GM12878 (cell line): Measurements from ENCODE around the gene HOXB6. TPM values are rescaled to one million over a fixed set of nuclear protein-coding genes. Genes with fewer than 3 reads are reported as not detected.

ENCODE experiments used
- ATAC-seq: fragments of 200-7000 bp; cut with Tn5 transposase; 3 replicates; pipeline ENCODE4 v1.9.1; 2020; ENCODE audit warnings: mild to moderate bottlenecking, moderate library complexity
- BruUV-seq: library from RNA; stranded (reverse); fragments of 400-500 nt; replicated peaks from 2 replicates; lab custom pipeline; 2021; lab: Mats Ljungman, UMichigan
- CTCF ChIA-PET: fragments of 300-600 bp; sonication (Branson Sonifier 250); formaldehyde crosslinking; extraction: SDS; loops from one replicate; lab custom pipeline; 2021; ENCODE audit warnings: inconsistent platforms; lab: Yijun Ruan, JAX
- POLR2A ChIA-PET: fragments of 350-600 bp; formaldehyde crosslinking; extraction: SDS; loops from one replicate; lab custom pipeline; 2021; ENCODE audit warnings: inconsistent platforms; lab: Charles Lee
- RAD21 ChIA-PET: fragments of 300-600 bp; sonication (Branson Sonifier 250); formaldehyde crosslinking; loops from one replicate; lab custom pipeline; 2023; ENCODE audit warnings: antibody characterized with exemption; ENCODE audit not compliant: unreplicated experiment; lab: Charles Lee
- SMC1A ChIA-PET: fragments of 300-600 bp; sonication (Branson Sonifier 250); formaldehyde crosslinking; loops from one replicate; lab custom pipeline; 2023; ENCODE audit not compliant: unreplicated experiment, uncharacterized antibody; lab: Charles Lee
- DNase-seq: peaks from one replicate; pipeline ENCODE4 v3.0.0-alpha.2; 2011; ENCODE audit warnings: low read depth, low spot score
- FAIRE-seq: peaks from 3 replicates; lab custom pipeline; 2011; peaks lifted over from hg19 to GRCh38; lab: Jason Lieb, UNC
- H2AFZ ChIP-seq: 2 replicates; pipeline ENCODE4 v1.6.0; 2011; ENCODE audit warnings: low read depth, low read length, control low read depth; ENCODE audit not compliant: control insufficient read depth
- H3K27ac ChIP-seq: 2 replicates; pipeline ENCODE4 v1.5.1; 2011; ENCODE audit warnings: control low read depth; ENCODE audit not compliant: control insufficient read depth, insufficient read depth
- H3K27me3 ChIP-seq, 2 experiments: replicated peaks in 1 of 2; 2 replicates each; pipeline versions ENCODE4 v1.6.0 to v1.6.1; 2011; ENCODE audit warnings: low read length in 1 of 2; ENCODE audit not compliant: control insufficient read depth in 2 of 2, insufficient read depth in 2 of 2
- H3K36me3 ChIP-seq, 2 experiments: 2 replicates each; pipeline ENCODE4 v1.5.1; 2011; ENCODE audit warnings: low read length in 1 of 2; ENCODE audit not compliant: control insufficient read depth in 2 of 2, insufficient read depth in 2 of 2
- H3K4me1 ChIP-seq: 2 replicates; pipeline ENCODE4 v1.6.1; 2011; ENCODE audit warnings: mild to moderate bottlenecking, low read length, moderate library complexity, mixed read lengths; ENCODE audit not compliant: control insufficient read depth, insufficient read depth
- H3K4me2 ChIP-seq: 2 replicates; pipeline ENCODE4 v1.6.0; 2011; ENCODE audit warnings: control low read depth; ENCODE audit not compliant: control insufficient read depth, insufficient read depth
- H3K4me3 ChIP-seq: fragments of 200-600 bp; sonication (generic); 2 replicates; pipeline ENCODE4 v1.5.1; 2016
- H3K79me2 ChIP-seq: 2 replicates; pipeline ENCODE4 v1.6.0; 2011; ENCODE audit warnings: low read length; ENCODE audit not compliant: control insufficient read depth, insufficient read depth
- H3K9ac ChIP-seq: 2 replicates; pipeline ENCODE4 v1.8.0; 2011; ENCODE audit warnings: low read length, control low read depth, mixed read lengths; ENCODE audit not compliant: control insufficient read depth, insufficient read depth
- H3K9me3 ChIP-seq: replicated peaks from 3 replicates; pipeline ENCODE4 v1.5.1; 2011; ENCODE audit warnings: mild to moderate bottlenecking, low read length; ENCODE audit not compliant: control insufficient read depth, insufficient read depth
- H4K20me1 ChIP-seq: 2 replicates; pipeline ENCODE4 v1.6.0; 2011; ENCODE audit not compliant: control insufficient read depth, insufficient read depth
- CBX5 ChIP-seq: sonication (generic); IDR thresholded peaks from 2 replicates; pipeline ENCODE4 v1.6.1; 2016; ENCODE audit warnings: low read depth, moderate library complexity, mild to moderate bottlenecking, inconsistent platforms
- CHD2 ChIP-seq: IDR thresholded peaks from 2 replicates; pipeline ENCODE4 v1.6.1; 2011; ENCODE audit warnings: low read depth, low read length, improper control_type of control experiment, borderline replicate concordance
- CREM ChIP-seq: IDR thresholded peaks from 2 replicates; pipeline ENCODE4 v1.6.1; 2014; ENCODE audit warnings: antibody characterized with exemption, low read depth
- EZH2 ChIP-seq: IDR thresholded peaks from 2 replicates; pipeline ENCODE4 v1.6.1; 2012; ENCODE audit warnings: low read depth, mild to moderate bottlenecking, control low read depth, inconsistent platforms, low read length, borderline replicate concordance; ENCODE audit not compliant: control insufficient read depth
- MTA3 ChIP-seq: IDR thresholded peaks from 2 replicates; pipeline ENCODE4 v1.6.1; 2012; ENCODE audit warnings: low read length, inconsistent platforms, borderline replicate concordance
- NFYB ChIP-seq: IDR thresholded peaks from 2 replicates; pipeline ENCODE4 v1.6.1; 2011; ENCODE audit warnings: low read depth, mild to moderate bottlenecking, low read length, improper control_type of control experiment, moderate library complexity; ENCODE audit not compliant: insufficient read depth
- NRF1 ChIP-seq: conservative IDR thresholded peaks from 2 replicates; pipeline ENCODE4 v1.6.1; 2011; ENCODE audit warnings: mild to moderate bottlenecking, low read depth, low read length, improper control_type of control experiment
- PAX5 ChIP-seq: IDR thresholded peaks from 2 replicates; pipeline ENCODE4 v1.6.1; 2011; ENCODE audit warnings: low read depth, low read length, borderline replicate concordance
- POLR2A ChIP-seq: IDR thresholded peaks from 2 replicates; pipeline ENCODE4 v1.6.1; 2011; ENCODE audit warnings: low read depth, mild to moderate bottlenecking, low read length
- RBBP5 ChIP-seq: fragments of 200-600 bp; sonication (generic); conservative IDR thresholded peaks from 2 replicates; pipeline ENCODE4 v1.6.1; 2016
- SRF ChIP-seq, 2 experiments: IDR thresholded peaks; 2 replicates each; pipeline ENCODE4 v1.6.1; 2011; ENCODE audit warnings: low read depth in 2 of 2, low read length in 2 of 2, mild to moderate bottlenecking in 1 of 2, moderate library complexity in 1 of 2
- STAT3 ChIP-seq: IDR thresholded peaks from 2 replicates; pipeline ENCODE4 v1.6.1; 2011; ENCODE audit warnings: low read depth, low read length, improper control_type of control experiment
- SUZ12 ChIP-seq: fragments of 200-600 bp; sonication (generic); IDR thresholded peaks from one replicate; pipeline ENCODE4 v1.6.1; 2018; ENCODE audit warnings: antibody characterized with exemption, mild to moderate bottlenecking; ENCODE audit not compliant: unreplicated experiment
- TCF3 ChIP-seq: IDR thresholded peaks from 2 replicates; pipeline ENCODE4 v1.6.1; 2012; ENCODE audit warnings: low read depth, mild to moderate bottlenecking, low read length, borderline replicate concordance; ENCODE audit not compliant: insufficient read depth
- WGBS: methylation state at CpG from one replicate; pipeline ENCODE4 v1.1.6; 2016; ENCODE audit warnings: low lambda C conversion rate; ENCODE audit not compliant: insufficient replicate concordance, insufficient coverage; ENCODE audit errors: missing lambda C conversion rate; 5-methylcytosine and 5-hydroxymethylcytosine counted together
- in situ Hi-C: fragments of 300-500 bp; cut with MboI; formaldehyde crosslinking; loops from 9 replicates; pipeline ENCODE4 v1.14.3; 2018; ENCODE audit warnings: mixed read lengths
- intact Hi-C: fragments of 100-400 bp; cut with micrococcal nuclease; formaldehyde crosslinking; loops from one replicate; pipeline ENCODE4 v1.14.2; 2022; ENCODE audit not compliant: unreplicated experiment
- polyA plus RNA-seq, 11 experiments: library from polyadenylated mRNA; depleted of rRNA in 4 of 11; unstranded in 6 of 11; stranded (reverse) in 5 of 11; fragments of >200 nt; fragmentation: Nextera tagmentation in 4 of 11; fragmentation: Illumina TruSeq in 1 of 11; extraction: Ambion mirVana in 4 of 11; extraction: Trizol in 1 of 11; gene quantifications; 1 replicate in 1 of 11; 2 replicates in 10 of 11; pipeline versions ENCODE4 v1.2.1 to v1.2.3, GENCODE V29; 2011 to 2016; ENCODE audit warnings: inconsistent platforms in 2 of 11, missing spikeins in 2 of 11, low read depth in 1 of 11
- total RNA-seq, 4 experiments: library from RNA; depleted of rRNA in 3 of 4; stranded (reverse); fragments of >200 nt in 3 of 4; fragmentation: Illumina TruSeq in 1 of 4; extraction: Trizol in 1 of 4; gene quantifications; 2 replicates each; pipeline versions ENCODE4 v1.2.1 to v1.2.3, GENCODE V29; 2013 to 2021
- TF ChIP-seq, protein P1 (sequence below): IDR thresholded peaks from 2 replicates; pipeline ENCODE4 v1.6.1; 2012; ENCODE audit warnings: low read depth, low read length, improper control_type of control experiment
- TF ChIP-seq, protein P2 (sequence below): fragments of 450-650 bp; IDR thresholded peaks from 2 replicates; pipeline ENCODE4 v1.6.1; 2017; ENCODE audit warnings: borderline replicate concordance
- TF ChIP-seq, protein P3 (sequence below): fragments of 450-650 bp; IDR thresholded peaks from 2 replicates; pipeline ENCODE4 v1.6.1; 2017; ENCODE audit warnings: mild to moderate bottlenecking, moderate library complexity
- TF ChIP-seq, protein P4 (sequence below): fragments of 450-650 bp; IDR thresholded peaks from 2 replicates; pipeline ENCODE4 v1.6.1; 2016; ENCODE audit warnings: mild to moderate bottlenecking

The HOXB6 gene
- total and polyA plus RNA-seq, 10 of the 15 experiments (the other 5 are each of a cell fraction or from before 2014, with no cell fraction given), result 0.04 to 0.51 (median 0.09) TPM; not detected in 2

DNA sequence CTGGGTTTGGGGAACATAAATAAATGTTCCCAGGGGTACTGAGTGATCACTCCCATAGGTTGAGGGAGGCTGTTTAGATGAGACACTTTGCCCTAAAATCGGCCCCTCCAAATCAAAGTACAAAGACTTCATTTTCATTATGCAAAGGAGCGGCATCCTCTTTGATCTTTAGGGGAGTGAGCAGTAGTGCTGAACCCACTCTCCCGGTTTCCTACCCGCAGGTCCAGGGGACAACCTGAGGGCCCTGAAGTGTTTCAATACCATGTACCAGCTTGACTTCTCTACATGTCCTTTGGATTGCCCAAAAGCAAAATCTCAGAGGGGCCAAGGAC lies 3.6 kb downstream of the HOXB6 start:
- intact Hi-C loops, result no loop called here
- Histone ChIP-seq H3K79me2 (no peaks in the 10 kb centered on the region), H3K27me3 (peaks cover 17 to 45% of the 10 kb centered on the region in 2 experiments), H3K36me3 (no peaks in the 10 kb centered on the region), H3K27ac (no peak overlapping the region), H3K9me3 (no peaks in the 10 kb centered on the region), H3K4me2 (no peak overlapping the region), H3K4me3 (no peak overlapping the region), H3K4me1 (peaks cover 10% of the 10 kb centered on the region), H4K20me1 (no peaks in the 10 kb centered on the region), H3K9ac (no peak overlapping the region), H2AFZ (no peak overlapping the region)
- ChIA-PET SMC1A (interaction anchor here (0.9 to 2.3 kb wide), 5 partner anchors 9 to 343 kb away, joined by 3 to 8 read pairs (median 5); partner anchors contain the start of gene HOXB8), POLR2A (interaction anchor here (0.6 to 1.7 kb wide), 3 partner anchors 17 to 487 kb away, joined by 3 to 11 read pairs (median 3); no protein-coding TSS in a partner anchor), RAD21 (interaction anchor here (0.6 to 2.1 kb wide), 10 partner anchors 8 to 576 kb away, joined by 3 to 8 read pairs (median 3); partner anchors contain the start of genes HOXB5 and HOXB9), CTCF (interaction anchor here (0.6 to 1.9 kb wide), 14 partner anchors 9 to 583 kb away, joined by 3 to 7 read pairs (median 4); partner anchors contain the start of gene HOXB7)
- ATAC-seq, result no peak
- WGBS, result 56% methylated on average over 4 of the region's 4 CpGs
- BruUV-seq, result no TSS peak
- in situ Hi-C loops, result no loop called here
- DNase-seq, result no peak
- no peak for FAIRE-seq
- TF ChIP-seq, protein P1, sequence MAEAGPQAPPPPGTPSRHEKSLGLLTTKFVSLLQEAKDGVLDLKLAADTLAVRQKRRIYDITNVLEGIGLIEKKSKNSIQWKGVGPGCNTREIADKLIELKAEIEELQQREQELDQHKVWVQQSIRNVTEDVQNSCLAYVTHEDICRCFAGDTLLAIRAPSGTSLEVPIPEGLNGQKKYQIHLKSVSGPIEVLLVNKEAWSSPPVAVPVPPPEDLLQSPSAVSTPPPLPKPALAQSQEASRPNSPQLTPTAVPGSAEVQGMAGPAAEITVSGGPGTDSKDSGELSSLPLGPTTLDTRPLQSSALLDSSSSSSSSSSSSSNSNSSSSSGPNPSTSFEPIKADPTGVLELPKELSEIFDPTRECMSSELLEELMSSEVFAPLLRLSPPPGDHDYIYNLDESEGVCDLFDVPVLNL, result no peak
- TF ChIP-seq PAX5, result no peak
- TF ChIP-seq, protein P2, sequence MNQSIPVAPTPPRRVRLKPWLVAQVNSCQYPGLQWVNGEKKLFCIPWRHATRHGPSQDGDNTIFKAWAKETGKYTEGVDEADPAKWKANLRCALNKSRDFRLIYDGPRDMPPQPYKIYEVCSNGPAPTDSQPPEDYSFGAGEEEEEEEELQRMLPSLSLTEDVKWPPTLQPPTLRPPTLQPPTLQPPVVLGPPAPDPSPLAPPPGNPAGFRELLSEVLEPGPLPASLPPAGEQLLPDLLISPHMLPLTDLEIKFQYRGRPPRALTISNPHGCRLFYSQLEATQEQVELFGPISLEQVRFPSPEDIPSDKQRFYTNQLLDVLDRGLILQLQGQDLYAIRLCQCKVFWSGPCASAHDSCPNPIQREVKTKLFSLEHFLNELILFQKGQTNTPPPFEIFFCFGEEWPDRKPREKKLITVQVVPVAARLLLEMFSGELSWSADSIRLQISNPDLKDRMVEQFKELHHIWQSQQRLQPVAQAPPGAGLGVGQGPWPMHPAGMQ, result no peak
- no peak for TF ChIP-seq NFYB
- no peak for TF ChIP-seq CREM
- no peak for TF ChIP-seq TCF3
- no peak for TF ChIP-seq RBBP5
- no peak for TF ChIP-seq STAT3
- TF ChIP-seq EZH2, result no peak
- TF ChIP-seq NRF1, result no peak
- TF ChIP-seq, protein P3, sequence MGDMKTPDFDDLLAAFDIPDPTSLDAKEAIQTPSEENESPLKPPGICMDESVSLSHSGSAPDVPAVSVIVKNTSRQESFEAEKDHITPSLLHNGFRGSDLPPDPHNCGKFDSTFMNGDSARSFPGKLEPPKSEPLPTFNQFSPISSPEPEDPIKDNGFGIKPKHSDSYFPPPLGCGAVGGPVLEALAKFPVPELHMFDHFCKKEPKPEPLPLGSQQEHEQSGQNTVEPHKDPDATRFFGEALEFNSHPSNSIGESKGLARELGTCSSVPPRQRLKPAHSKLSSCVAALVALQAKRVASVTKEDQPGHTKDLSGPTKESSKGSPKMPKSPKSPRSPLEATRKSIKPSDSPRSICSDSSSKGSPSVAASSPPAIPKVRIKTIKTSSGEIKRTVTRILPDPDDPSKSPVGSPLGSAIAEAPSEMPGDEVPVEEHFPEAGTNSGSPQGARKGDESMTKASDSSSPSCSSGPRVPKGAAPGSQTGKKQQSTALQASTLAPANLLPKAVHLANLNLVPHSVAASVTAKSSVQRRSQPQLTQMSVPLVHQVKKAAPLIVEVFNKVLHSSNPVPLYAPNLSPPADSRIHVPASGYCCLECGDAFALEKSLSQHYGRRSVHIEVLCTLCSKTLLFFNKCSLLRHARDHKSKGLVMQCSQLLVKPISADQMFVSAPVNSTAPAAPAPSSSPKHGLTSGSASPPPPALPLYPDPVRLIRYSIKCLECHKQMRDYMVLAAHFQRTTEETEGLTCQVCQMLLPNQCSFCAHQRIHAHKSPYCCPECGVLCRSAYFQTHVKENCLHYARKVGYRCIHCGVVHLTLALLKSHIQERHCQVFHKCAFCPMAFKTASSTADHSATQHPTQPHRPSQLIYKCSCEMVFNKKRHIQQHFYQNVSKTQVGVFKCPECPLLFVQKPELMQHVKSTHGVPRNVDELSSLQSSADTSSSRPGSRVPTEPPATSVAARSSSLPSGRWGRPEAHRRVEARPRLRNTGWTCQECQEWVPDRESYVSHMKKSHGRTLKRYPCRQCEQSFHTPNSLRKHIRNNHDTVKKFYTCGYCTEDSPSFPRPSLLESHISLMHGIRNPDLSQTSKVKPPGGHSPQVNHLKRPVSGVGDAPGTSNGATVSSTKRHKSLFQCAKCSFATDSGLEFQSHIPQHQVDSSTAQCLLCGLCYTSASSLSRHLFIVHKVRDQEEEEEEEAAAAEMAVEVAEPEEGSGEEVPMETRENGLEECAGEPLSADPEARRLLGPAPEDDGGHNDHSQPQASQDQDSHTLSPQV, result no peak
- TF ChIP-seq SRF (IDR thresholded peaks at IDR 0.05; ENCODE audit: low read depth in 2 of 2, low read length in 2 of 2), result no peak
- no peak for TF ChIP-seq CHD2
- TF ChIP-seq, protein P4, sequence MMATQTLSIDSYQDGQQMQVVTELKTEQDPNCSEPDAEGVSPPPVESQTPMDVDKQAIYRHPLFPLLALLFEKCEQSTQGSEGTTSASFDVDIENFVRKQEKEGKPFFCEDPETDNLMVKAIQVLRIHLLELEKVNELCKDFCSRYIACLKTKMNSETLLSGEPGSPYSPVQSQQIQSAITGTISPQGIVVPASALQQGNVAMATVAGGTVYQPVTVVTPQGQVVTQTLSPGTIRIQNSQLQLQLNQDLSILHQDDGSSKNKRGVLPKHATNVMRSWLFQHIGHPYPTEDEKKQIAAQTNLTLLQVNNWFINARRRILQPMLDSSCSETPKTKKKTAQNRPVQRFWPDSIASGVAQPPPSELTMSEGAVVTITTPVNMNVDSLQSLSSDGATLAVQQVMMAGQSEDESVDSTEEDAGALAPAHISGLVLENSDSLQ, result no peak
- TF ChIP-seq CBX5, result no peak
- TF ChIP-seq SUZ12, result no peak
- no peak for TF ChIP-seq MTA3
- TF ChIP-seq POLR2A, result no peak
